HCT116 (cell line): ENCODE data around the gene P2RX5. TPM values are rescaled to one million over a fixed set of nuclear protein-coding genes. Genes with fewer than 3 reads are reported as not detected.

Experiments
- ATAC-seq: fragments of 200-7000 bp; cut with Tn5 transposase; 2 replicates; pipeline ENCODE4 v1.9.1; 2020; ENCODE audit warnings: mild to moderate bottlenecking, moderate library complexity
- BruUV-seq: library from RNA; stranded (reverse); fragments of 400-500 nt; replicated peaks from 2 replicates; lab custom pipeline; 2021; lab: Mats Ljungman, UMichigan
- CTCF ChIA-PET: fragments of 300-600 bp; sonication (Branson Sonifier 250); formaldehyde crosslinking; loops from one replicate; lab custom pipeline; 2021; ENCODE audit warnings: antibody characterized with exemption; lab: Charles Lee
- POLR2A ChIA-PET: fragments of 300-600, 350-600 bp; sonication (Branson Sonifier 250); formaldehyde crosslinking; loops from one replicate; lab custom pipeline; 2021; ENCODE audit warnings: antibody characterized with exemption; lab: Charles Lee
- RAD21 ChIA-PET, 2 experiments: fragments of 300-600 bp; sonication (Branson Sonifier 250); formaldehyde crosslinking; loops; one replicate each; lab custom pipeline; 2023; ENCODE audit warnings: low total read pairs in 2 of 2; ENCODE audit not compliant: uncharacterized antibody in 2 of 2, unreplicated experiment in 2 of 2, low non-redundant PET in 1 of 2; lab: Charles Lee
- DNase-seq: peaks from one replicate; pipeline ENCODE4 v3.0.0-alpha.2; 2010; ENCODE audit warnings: low read depth, low spot score
- H2AFZ ChIP-seq: fragments of 200-600 bp; shearing (Covaris generic), sonication (generic); 2 replicates; pipeline ENCODE4 v1.6.1; 2017; ENCODE audit warnings: low read depth, mixed run types, mixed read lengths, antibody characterized with exemption, low read length; ENCODE audit not compliant: poor library complexity, severe bottlenecking
- H3K27ac ChIP-seq: 2 replicates; pipeline ENCODE4 v1.5.1; 2012; ENCODE audit warnings: low read depth, low read length
- H3K27me3 ChIP-seq: fragments of 200-600 bp; sonication (generic); 2 replicates; pipeline ENCODE4 v1.6.1; 2016; ENCODE audit warnings: mixed run types, low read length, mixed read lengths; ENCODE audit not compliant: insufficient read depth
- H3K36me3 ChIP-seq, 2 experiments: fragments of 200-500 bp in 1 of 2; fragments of 200-600 bp in 1 of 2; sonication (Bioruptor generic) in 1 of 2; sonication (generic) in 1 of 2; 2 replicates each; pipeline versions ENCODE4 v1.5.1 to v1.6.1; 2014 to 2016; ENCODE audit warnings: low read length in 2 of 2, inconsistent platforms in 1 of 2, mixed read lengths in 1 of 2, mixed run types in 1 of 2; ENCODE audit not compliant: insufficient read depth in 2 of 2, control insufficient read depth in 1 of 2
- H3K4me1 ChIP-seq, 2 experiments: fragments of 200-600 bp in 1 of 2; sonication (generic) in 1 of 2; 2 replicates each; pipeline versions ENCODE4 v1.5.1 to v1.6.1; 2012 to 2017; ENCODE audit warnings: low read length in 2 of 2, inconsistent platforms in 1 of 2, mild to moderate bottlenecking in 1 of 2, mixed read lengths in 1 of 2, mixed run types in 1 of 2, moderate library complexity in 1 of 2; ENCODE audit not compliant: insufficient read depth in 2 of 2, control insufficient read depth in 1 of 2
- H3K4me2 ChIP-seq: fragments of 200-600 bp; sonication (generic); 2 replicates; pipeline ENCODE4 v1.6.1; 2017; ENCODE audit warnings: mixed run types, low read length, mixed read lengths
- H3K4me3 ChIP-seq, 2 experiments: fragments of 200-600 bp in 1 of 2; sonication (generic) in 1 of 2; replicated peaks in 1 of 2; 2 replicates each; pipeline ENCODE4 v1.5.1; 2011 to 2016; ENCODE audit warnings: low read length in 2 of 2, control low read depth in 1 of 2, low read depth in 1 of 2, mild to moderate bottlenecking in 1 of 2, mixed read lengths in 1 of 2, mixed run types in 1 of 2
- H3K79me2 ChIP-seq: fragments of 200-600 bp; sonication (generic); 2 replicates; pipeline ENCODE4 v1.6.1; 2017; ENCODE audit warnings: mild to moderate bottlenecking, mixed run types, low read length, moderate library complexity, mixed read lengths; ENCODE audit not compliant: insufficient read depth
- H3K9ac ChIP-seq: fragments of 200-600 bp; sonication (generic); 2 replicates; pipeline ENCODE4 v1.6.1; 2016; ENCODE audit warnings: low read length, mixed read lengths
- H3K9me2 ChIP-seq: fragments of 200-600 bp; sonication (generic), shearing (Covaris generic); 2 replicates; pipeline ENCODE4 v1.6.1; 2017; ENCODE audit warnings: mixed run types, mild to moderate bottlenecking, moderate library complexity; ENCODE audit not compliant: insufficient read depth
- H3K9me3 ChIP-seq, 2 experiments: fragments of 200-500 bp in 1 of 2; fragments of 200-600 bp in 1 of 2; sonication (Bioruptor generic) in 1 of 2; sonication (generic) in 1 of 2; 2 replicates each; pipeline ENCODE4 v1.6.1; 2014 to 2017; ENCODE audit warnings: low read length in 2 of 2, mixed read lengths in 2 of 2, inconsistent platforms in 1 of 2, low read depth in 1 of 2, mild to moderate bottlenecking in 1 of 2, mixed run types in 1 of 2, moderate library complexity in 1 of 2; ENCODE audit not compliant: control insufficient read depth in 1 of 2, insufficient read depth in 1 of 2
- H4K20me1 ChIP-seq: fragments of 200-600 bp; sonication (generic), shearing (Covaris generic); 2 replicates; pipeline ENCODE4 v1.6.1; 2017; ENCODE audit warnings: mixed run types, mild to moderate bottlenecking, moderate library complexity; ENCODE audit not compliant: insufficient read depth
- ATF3 ChIP-seq: IDR thresholded peaks from 2 replicates; pipeline ENCODE4 v1.6.1; 2012
- CEBPB ChIP-seq: IDR thresholded peaks from 2 replicates; pipeline ENCODE4 v1.6.1; 2012; ENCODE audit warnings: low read depth
- CTCF ChIP-seq, 3 experiments: fragments of 200-600 bp in 1 of 3; sonication (generic) in 1 of 3; IDR thresholded peaks in 2 of 3; conservative IDR thresholded peaks in 1 of 3; 2 replicates each; pipeline ENCODE4 v1.5.1; 2012 to 2017; ENCODE audit warnings: low read depth in 2 of 3, low read length in 2 of 3, antibody characterized with exemption in 1 of 3, borderline replicate concordance in 1 of 3, control low read depth in 1 of 3, mild to moderate bottlenecking in 1 of 3, mixed read lengths in 1 of 3, mixed run types in 1 of 3, moderate library complexity in 1 of 3; ENCODE audit not compliant: insufficient read depth in 1 of 3
- EZH2phosphoT487 ChIP-seq: fragments of 200-600 bp; IDR thresholded peaks from 2 replicates; pipeline ENCODE4 v1.6.1; 2018; ENCODE audit warnings: antibody characterized with exemption, borderline replicate concordance
- MAX ChIP-seq: IDR thresholded peaks from 2 replicates; pipeline ENCODE4 v1.6.1; 2012
- POLR2AphosphoS5 ChIP-seq: IDR thresholded peaks from 2 replicates; pipeline ENCODE4 v1.6.1; 2011; ENCODE audit warnings: mild to moderate bottlenecking, low read depth, low read length, moderate library complexity
- SIN3A ChIP-seq: IDR thresholded peaks from 2 replicates; pipeline ENCODE4 v1.6.1; 2012; ENCODE audit warnings: low read depth
- SP1 ChIP-seq: IDR thresholded peaks from 2 replicates; pipeline ENCODE4 v1.6.1; 2012; ENCODE audit warnings: low read depth
- SRF ChIP-seq: IDR thresholded peaks from 2 replicates; pipeline ENCODE4 v1.6.1; 2012; ENCODE audit warnings: low read depth
- YY1 ChIP-seq: IDR thresholded peaks from 2 replicates; pipeline ENCODE4 v1.6.1; 2011; ENCODE audit warnings: low read length, low read depth, moderate library complexity, mild to moderate bottlenecking; ENCODE audit not compliant: insufficient replicate concordance; ENCODE audit errors: extremely low read depth
- ZNF274 ChIP-seq: fragments of 200-500 bp; sonication (Bioruptor generic); IDR thresholded peaks from 2 replicates; pipeline ENCODE4 v1.6.1; 2014; ENCODE audit warnings: mild to moderate bottlenecking, low read depth, low read length, inconsistent platforms
- intact Hi-C: fragments of 100-400 bp; cut with micrococcal nuclease; formaldehyde crosslinking; loops from 2 replicates; pipeline ENCODE4 v1.10.0; 2022
- total RNA-seq: library from RNA; stranded (reverse); gene quantifications from one replicate; pipeline ENCODE4 v1.2.1, GENCODE V29; 2021; ENCODE audit not compliant: unreplicated experiment

P2RX5 gene
- total RNA-seq, 1 experiment from 2014 or later: 9.0 TPM

- no peak for TF ChIP-seq CTCF (IDR thresholded peaks at IDR 0.05 in 2 of 3, conservative IDR thresholded peaks at IDR 0.05 in 1 of 3; ENCODE audit: borderline replicate concordance in 1 of 3, insufficient read depth in 1 of 3, low read depth in 2 of 3, low read length in 2 of 3)
- TF ChIP-seq CEBPB: no peak
These were observed 30.1 kb downstream of the P2RX5 start (continued) for GRCh38 chr17:3665834-3666233.

- BruUV-seq: no TSS peak
- TF ChIP-seq ATF3 (no peak), ZNF274 (no peak), POLR2AphosphoS5 (no peak), EZH2phosphoT487 (no peak), CEBPB (no peak), YY1 (no peak), SP1 (no peak), SRF (no peak), MAX (no peak), SIN3A (no peak)
- ATAC-seq: no peak
- POLR2A ChIA-PET: interaction anchor here (1.0 kb wide), 1 partner anchor 27 kb away, joined by 5 read pairs; the partner anchor contains the start of genes CTNS and SHPK
- no peaks in the 10 kb centered on the region for H3K36me3 ChIP-seq
- H3K4me1 ChIP-seq: peaks cover 17 to 27% of the 10 kb centered on the region in 2 experiments
- CTCF ChIA-PET: no interaction called here
- H4K20me1 ChIP-seq: no peaks in the 10 kb centered on the region
- H3K9me2 ChIP-seq: no peaks in the 10 kb centered on the region
- DNase-seq: no peak
- no peak overlapping the region for H2AFZ ChIP-seq
- H3K27ac ChIP-seq: no peak overlapping the region
- RAD21 ChIA-PET: no interaction called here
- H3K9me3 ChIP-seq: no peaks in the 10 kb centered on the region
- intact Hi-C loops: no loop called here
- no peak overlapping the region for H3K4me2 ChIP-seq
- H3K27me3 ChIP-seq: no peaks in the 10 kb centered on the region
- peaks cover 22% of the 10 kb centered on the region for H3K79me2 ChIP-seq
- no peak overlapping the region for H3K9ac ChIP-seq
- no peak overlapping the region for H3K4me3 ChIP-seq
These were observed 32.6 kb downstream of the P2RX5 start for GRCh38 chr17:3663102-3664011.
